ENCODE data around the gene TOPBP1. TPM values are rescaled to one million over a fixed set of nuclear protein-coding genes. Genes with fewer than 3 reads are reported as not detected.

TOPBP1 gene
- total RNA-seq = 20.7 and 27.0 TPM in 2 replicates

- peak within 1 kb of the TSS; percentile 97 for H3K4me3 ChIP-seq (ENCODE audit: low read depth, low read length)
- peak; percentile 29 for DNase-seq (ENCODE audit: low read depth)
- no peaks in the 10 kb centered on the region for H3K27me3 ChIP-seq (ENCODE audit: control insufficient read depth, insufficient read depth, low read length)
- H3K36me3 ChIP-seq (ENCODE audit: control insufficient read depth, insufficient read depth, low read length) = no peaks in the 10 kb centered on the region
- no peak for TF ChIP-seq CTCF (IDR thresholded peaks at IDR 0.05; ENCODE audit: insufficient read depth, low read length, poor library complexity, severe bottlenecking)
These were observed at the start of gene TOPBP1 for GRCh38 chr3:133661454-133662277. TSS of gene TOPBP1 (minus strand) at chr3:133661941. CDS start at chr3:133661127, 814 bp downstream.

- H3K27me3 ChIP-seq (ENCODE audit: control insufficient read depth, insufficient read depth, low read length) = peaks cover 3% of the 10 kb centered on the region
- no peaks in the 10 kb centered on the region for H3K36me3 ChIP-seq (ENCODE audit: control insufficient read depth, insufficient read depth, low read length)
- H3K4me3 ChIP-seq (ENCODE audit: low read depth, low read length) = no peak overlapping the region
- DNase-seq (ENCODE audit: low read depth) = no peak
- TF ChIP-seq CTCF (IDR thresholded peaks at IDR 0.05; ENCODE audit: insufficient read depth, low read length, poor library complexity, severe bottlenecking) = no peak
These were observed 49.3 kb upstream of the TOPBP1 start for GRCh38 chr3:133711013-133711412.

GRCh38 chr3:133709139-133709750 is 47.5 kb upstream of the TOPBP1 start:
- no peak for DNase-seq (ENCODE audit: low read depth)
- Histone ChIP-seq H3K4me3 (ENCODE audit: low read depth, low read length) (no peak overlapping the region), H3K36me3 (ENCODE audit: control insufficient read depth, insufficient read depth, low read length) (no peaks in the 10 kb centered on the region), H3K27me3 (ENCODE audit: control insufficient read depth, insufficient read depth, low read length) (peaks cover 3% of the 10 kb centered on the region)
- no peak for TF ChIP-seq CTCF (IDR thresholded peaks at IDR 0.05; ENCODE audit: insufficient read depth, low read length, poor library complexity, severe bottlenecking)

- DNase-seq (ENCODE audit: low read depth) = no peak
- Histone ChIP-seq H3K27me3 (ENCODE audit: control insufficient read depth, insufficient read depth, low read length) (no peaks in the 10 kb centered on the region), H3K36me3 (ENCODE audit: control insufficient read depth, insufficient read depth, low read length) (no peaks in the 10 kb centered on the region), H3K4me3 (ENCODE audit: low read depth, low read length) (no peak overlapping the region)
- TF ChIP-seq CTCF (IDR thresholded peaks at IDR 0.05; ENCODE audit: insufficient read depth, low read length, poor library complexity, severe bottlenecking) = no peak
These were observed 44.3 kb upstream of the TOPBP1 start for GRCh38 chr3:133706033-133706432.

- DNase-seq (ENCODE audit: low read depth) = no peak
- TF ChIP-seq CTCF (IDR thresholded peaks at IDR 0.05; ENCODE audit: insufficient read depth, low read length, poor library complexity, severe bottlenecking) = no peak
- no peaks in the 10 kb centered on the region for H3K27me3 ChIP-seq (ENCODE audit: control insufficient read depth, insufficient read depth, low read length)
- H3K4me3 ChIP-seq (ENCODE audit: low read depth, low read length) = no peak overlapping the region
- no peaks in the 10 kb centered on the region for H3K36me3 ChIP-seq (ENCODE audit: control insufficient read depth, insufficient read depth, low read length)
These were observed 42.2 kb upstream of the TOPBP1 start for GRCh38 chr3:133703915-133704314.

Data from kidney epithelial cell (primary cell).